PC-9 (cell line): ENCODE data around the gene ARHGEF1. TPM values are rescaled to one million over a fixed set of nuclear protein-coding genes. Genes with fewer than 3 reads are reported as not detected.

Experiments used
- BruUV-seq: library from RNA; stranded (reverse); fragments of 400-500 nt; replicated peaks from 2 replicates; lab custom pipeline; 2021; lab: Mats Ljungman, UMichigan
- CTCF ChIA-PET: fragments of 300-600 bp; sonication (Branson Sonifier 250); formaldehyde crosslinking; loops from one replicate; lab custom pipeline; 2022; ENCODE audit warnings: antibody characterized with exemption; lab: Charles Lee
- POLR2A ChIA-PET: fragments of 300-600 bp; sonication (Branson Sonifier 250); formaldehyde crosslinking; loops from one replicate; lab custom pipeline; 2022; ENCODE audit warnings: antibody characterized with exemption; ENCODE audit not compliant: unreplicated experiment; lab: Charles Lee
- DNase-seq, 2 experiments: peaks; one replicate each; pipeline versions ENCODE4 v3.0.0 to v3.0.0-alpha.2; 2015 to 2022; ENCODE audit warnings: mixed read lengths in 1 of 2
- H2AFZ ChIP-seq: fragments of 200-600 bp; sonication (generic); 2 replicates; pipeline ENCODE4 v1.8.1; 2017; ENCODE audit warnings: antibody characterized with exemption
- H3F3A ChIP-seq: fragments of 200-600 bp; sonication (generic); 2 replicates; pipeline ENCODE4 v1.8.1; 2017; ENCODE audit warnings: antibody characterized with exemption, mild to moderate bottlenecking, low read depth; ENCODE audit not compliant: insufficient read depth
- H3K27ac ChIP-seq: fragments of 200-600 bp; sonication (generic); 2 replicates; pipeline ENCODE4 v1.6.1; 2016; ENCODE audit warnings: mixed run types
- H3K27me3 ChIP-seq: fragments of 200-600 bp; sonication (generic); 2 replicates; pipeline ENCODE4 v1.6.1; 2016; ENCODE audit warnings: low read depth, mixed run types; ENCODE audit not compliant: insufficient read depth
- H3K36me3 ChIP-seq: fragments of 200-600 bp; sonication (generic); 2 replicates; pipeline ENCODE4 v1.6.1; 2016; ENCODE audit warnings: low read depth, mixed run types
- H3K4me1 ChIP-seq: fragments of 200-600 bp; sonication (generic); replicated peaks from 2 replicates; pipeline ENCODE4 v1.6.1; 2016; ENCODE audit warnings: mixed run types; ENCODE audit not compliant: insufficient read depth
- H3K4me2 ChIP-seq: fragments of 200-600 bp; sonication (generic); 2 replicates; pipeline ENCODE4 v1.6.1; 2017; ENCODE audit warnings: mixed run types
- H3K4me3 ChIP-seq: fragments of 200-600 bp; sonication (generic); 2 replicates; pipeline ENCODE4 v1.6.1; 2016; ENCODE audit warnings: mixed run types
- H3K79me2 ChIP-seq: fragments of 200-600 bp; sonication (generic); 2 replicates; pipeline ENCODE4 v1.6.1; 2017; ENCODE audit warnings: low read depth, mixed run types
- H3K9me2 ChIP-seq: fragments of 200-600 bp; sonication (generic); 2 replicates; pipeline ENCODE4 v1.8.1; 2017; ENCODE audit warnings: mild to moderate bottlenecking; ENCODE audit not compliant: insufficient read depth
- H3K9me3 ChIP-seq: fragments of 200-600 bp; sonication (generic); 2 replicates; pipeline ENCODE4 v1.8.1; 2016; ENCODE audit warnings: low read depth; ENCODE audit not compliant: insufficient read depth
- H4K20me1 ChIP-seq: fragments of 200-600 bp; sonication (generic); 2 replicates; pipeline ENCODE4 v1.8.1; 2017; ENCODE audit not compliant: insufficient read depth
- EZH2 ChIP-seq: fragments of 200-600 bp; sonication (generic); IDR thresholded peaks from 2 replicates; pipeline ENCODE4 v1.8.0; 2017; ENCODE audit warnings: antibody characterized with exemption, low read depth
- intact Hi-C: fragments of 100-400 bp; cut with micrococcal nuclease; formaldehyde crosslinking; loops from one replicate; pipeline ENCODE4 v1.10.0; 2022; ENCODE audit not compliant: unreplicated experiment
- total RNA-seq: library from RNA; stranded (reverse); gene quantifications from 2 replicates; pipeline ENCODE4 v1.2.3, GENCODE V29; 2021
- TF ChIP-seq, protein P1 (sequence below): fragments of 200-600 bp; sonication (generic); conservative IDR thresholded peaks from 2 replicates; pipeline ENCODE4 v1.6.1; 2017; ENCODE audit warnings: mixed run types, antibody characterized with exemption, mild to moderate bottlenecking, moderate library complexity

The ARHGEF1 gene
- total RNA-seq, 1 experiment from 2014 or later = 101 TPM

DNA sequence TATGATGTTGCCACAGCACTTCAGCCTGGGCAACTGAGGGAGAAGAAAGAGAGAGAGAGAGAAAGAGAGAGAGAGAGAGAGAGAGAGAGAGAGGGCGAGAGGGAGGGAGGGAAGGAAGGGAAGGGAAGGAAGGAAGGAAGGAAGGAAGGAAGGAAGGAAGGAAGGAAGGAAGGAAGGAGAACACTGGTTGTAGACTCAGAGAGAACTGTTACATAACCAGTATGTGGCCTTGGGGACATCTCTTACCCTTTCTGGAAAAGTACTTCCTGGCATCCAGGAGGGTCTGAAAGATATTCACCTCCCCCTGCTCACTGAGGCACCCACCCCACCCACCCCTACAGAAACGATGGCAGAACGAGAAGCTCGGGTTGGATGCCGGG lies 2.7 kb upstream of the ARHGEF1 start:
- BruUV-seq = no TSS peak
- POLR2A ChIA-PET = no interaction called here
- peaks cover 18% of the 10 kb centered on the region for H3F3A ChIP-seq
- no peak overlapping the region for H3K4me2 ChIP-seq
- H3K9me3 ChIP-seq = no peaks in the 10 kb centered on the region
- no peaks in the 10 kb centered on the region for H3K9me2 ChIP-seq
- no peak overlapping the region for H3K27ac ChIP-seq
- no peak for DNase-seq
- H3K27me3 ChIP-seq = no peaks in the 10 kb centered on the region
- peaks cover 15% of the 10 kb centered on the region for H3K79me2 ChIP-seq
- intact Hi-C loops = no loop called here
- TF ChIP-seq EZH2 = no peak
- TF ChIP-seq, protein P1, sequence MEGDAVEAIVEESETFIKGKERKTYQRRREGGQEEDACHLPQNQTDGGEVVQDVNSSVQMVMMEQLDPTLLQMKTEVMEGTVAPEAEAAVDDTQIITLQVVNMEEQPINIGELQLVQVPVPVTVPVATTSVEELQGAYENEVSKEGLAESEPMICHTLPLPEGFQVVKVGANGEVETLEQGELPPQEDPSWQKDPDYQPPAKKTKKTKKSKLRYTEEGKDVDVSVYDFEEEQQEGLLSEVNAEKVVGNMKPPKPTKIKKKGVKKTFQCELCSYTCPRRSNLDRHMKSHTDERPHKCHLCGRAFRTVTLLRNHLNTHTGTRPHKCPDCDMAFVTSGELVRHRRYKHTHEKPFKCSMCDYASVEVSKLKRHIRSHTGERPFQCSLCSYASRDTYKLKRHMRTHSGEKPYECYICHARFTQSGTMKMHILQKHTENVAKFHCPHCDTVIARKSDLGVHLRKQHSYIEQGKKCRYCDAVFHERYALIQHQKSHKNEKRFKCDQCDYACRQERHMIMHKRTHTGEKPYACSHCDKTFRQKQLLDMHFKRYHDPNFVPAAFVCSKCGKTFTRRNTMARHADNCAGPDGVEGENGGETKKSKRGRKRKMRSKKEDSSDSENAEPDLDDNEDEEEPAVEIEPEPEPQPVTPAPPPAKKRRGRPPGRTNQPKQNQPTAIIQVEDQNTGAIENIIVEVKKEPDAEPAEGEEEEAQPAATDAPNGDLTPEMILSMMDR = no peak
- H3K4me1 ChIP-seq = no peaks in the 10 kb centered on the region; the same call in none of the 2 replicates
- CTCF ChIA-PET = no interaction called here
- H3K4me3 ChIP-seq = no peak overlapping the region
- no peak overlapping the region for H2AFZ ChIP-seq
- no peaks in the 10 kb centered on the region for H3K36me3 ChIP-seq
- H4K20me1 ChIP-seq = no peaks in the 10 kb centered on the region

DNA sequence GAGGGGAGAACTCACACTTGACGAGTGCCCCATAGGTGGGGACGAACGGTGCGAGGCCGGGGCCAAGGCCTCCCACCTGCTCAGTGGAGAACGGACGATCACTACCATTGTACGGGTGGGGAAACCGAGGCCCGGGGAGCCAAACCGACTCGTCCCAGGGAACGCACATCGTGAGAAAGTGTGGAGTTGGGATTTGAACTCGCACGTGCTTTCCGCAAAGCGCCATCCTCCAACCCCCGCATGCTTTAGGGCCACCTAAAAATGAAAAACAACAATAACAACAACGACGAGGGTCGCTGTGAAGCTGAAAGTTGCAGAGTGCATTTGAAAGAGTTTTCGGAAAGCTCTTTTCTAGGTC lies 458 bp downstream of the ARHGEF1 start:
- TSS peak; percentile 24 for BruUV-seq

DNA sequence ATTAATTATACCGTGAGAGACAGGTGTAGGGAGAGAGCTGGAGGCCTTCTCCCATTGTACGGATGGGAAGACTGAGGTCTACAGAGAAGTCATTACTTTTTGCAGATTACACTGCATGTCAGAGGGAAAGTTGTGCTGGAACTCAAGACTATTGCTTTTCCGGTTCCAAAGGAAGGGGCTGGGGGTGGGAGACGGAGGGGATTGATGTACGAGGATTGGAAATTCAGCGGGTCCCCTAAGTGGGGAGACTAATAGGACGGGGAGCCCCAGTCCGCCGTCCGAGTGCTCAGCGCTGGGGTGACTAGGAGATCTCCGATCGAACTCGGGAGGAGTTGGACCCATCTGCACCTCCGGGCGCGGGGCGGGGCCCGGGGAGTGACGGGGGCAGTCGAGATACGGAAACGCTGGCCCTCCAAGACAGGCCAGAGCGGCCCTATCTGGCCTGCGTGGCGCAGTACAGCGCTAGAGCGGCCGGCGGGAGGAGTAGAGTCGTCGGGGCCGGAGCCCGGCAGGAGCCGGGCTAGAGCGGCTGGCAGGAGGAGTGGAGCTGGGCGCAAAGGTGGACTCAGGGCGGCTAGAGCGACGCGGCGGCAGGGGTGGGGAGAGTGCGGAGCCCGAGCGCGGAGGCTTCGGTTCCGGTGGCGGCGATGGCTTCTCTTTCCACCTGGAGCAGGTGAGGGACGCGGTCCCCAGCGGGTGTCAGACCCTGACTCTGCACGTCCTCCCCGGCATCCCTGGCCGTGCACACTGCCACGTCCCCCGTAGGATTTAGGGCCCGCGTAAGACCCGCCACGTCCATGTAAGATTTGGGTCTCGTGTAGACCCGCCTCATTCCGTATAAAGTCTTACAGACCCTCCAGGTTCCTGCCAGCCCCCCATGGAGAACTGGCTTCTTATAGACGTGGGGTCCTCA lies 1.1 kb downstream of the ARHGEF1 start:
- Histone ChIP-seq H3K9me2 (no peaks in the 10 kb centered on the region), H3K27ac (no peak overlapping the region), H3K4me3 (peak overlapping the region; percentile 83), H3K9me3 (no peaks in the 10 kb centered on the region), H3F3A (peaks cover 29% of the 10 kb centered on the region), H3K36me3 (peaks cover 2% of the 10 kb centered on the region; the same call in 1 of the 2 replicates), H3K79me2 (peaks cover 40% of the 10 kb centered on the region), H3K27me3 (no peaks in the 10 kb centered on the region), H4K20me1 (0 out of 2 replicates have a peak, but pooled peaks cover 6% of the 10 kb centered on the region), H2AFZ (peak overlapping the region; percentile 94), H3K4me1 (peaks cover 31% of the 10 kb centered on the region), H3K4me2 (peak overlapping the region; percentile 82)
- TSS peak; percentile 86 for BruUV-seq
- ChIA-PET CTCF (interaction anchor here (0.6 kb wide), 3 partner anchors 19 to 151 kb away, joined by 3 to 7 read pairs (median 3); no protein-coding TSS in a partner anchor), POLR2A (interaction anchor here (0.6 kb wide), 4 partner anchors 211 to 1946 kb away, joined by 3 read pairs; no protein-coding TSS in a partner anchor)
- TF ChIP-seq EZH2 = no peak
- DNase-seq = peak; percentile 91 to 96
- intact Hi-C loops = loop anchor here (1.0 kb wide), 1 partner anchor 25 kb away; no protein-coding TSS in a partner anchor

More for the DNA sequence above, 458 bp downstream of the ARHGEF1 start:
- ChIA-PET POLR2A (no interaction called here), CTCF (interaction anchor here (0.6 kb wide), 1 partner anchor 19 kb away, joined by 7 read pairs; no protein-coding TSS in a partner anchor)
- Histone ChIP-seq H3K4me3 (peak overlapping the region; percentile 83), H4K20me1 (0 out of 2 replicates have a peak, but pooled peaks cover 4% of the 10 kb centered on the region), H3K27me3 (no peaks in the 10 kb centered on the region), H3F3A (peaks cover 29% of the 10 kb centered on the region), H3K79me2 (peaks cover 39% of the 10 kb centered on the region), H3K36me3 (no peaks in the 10 kb centered on the region; the same call in 1 of the 2 replicates), H3K27ac (no peak overlapping the region), H3K9me2 (no peaks in the 10 kb centered on the region), H3K4me2 (peak overlapping the region; percentile 82), H2AFZ (peak overlapping the region; percentile 94), H3K4me1 (peaks cover 29% of the 10 kb centered on the region), H3K9me3 (no peaks in the 10 kb centered on the region)
- no peak for DNase-seq
- intact Hi-C loops = no loop called here
- TF ChIP-seq, protein P1 = no peak
- no peak for TF ChIP-seq EZH2
